ENCODE results near the gene SPEF1. TPM values are rescaled to one million over a fixed set of nuclear protein-coding genes. Genes with fewer than 3 reads are reported as not detected.

The SPEF1 gene
- total RNA-seq, 4 donors from 2014 or later, result not detected

DNA sequence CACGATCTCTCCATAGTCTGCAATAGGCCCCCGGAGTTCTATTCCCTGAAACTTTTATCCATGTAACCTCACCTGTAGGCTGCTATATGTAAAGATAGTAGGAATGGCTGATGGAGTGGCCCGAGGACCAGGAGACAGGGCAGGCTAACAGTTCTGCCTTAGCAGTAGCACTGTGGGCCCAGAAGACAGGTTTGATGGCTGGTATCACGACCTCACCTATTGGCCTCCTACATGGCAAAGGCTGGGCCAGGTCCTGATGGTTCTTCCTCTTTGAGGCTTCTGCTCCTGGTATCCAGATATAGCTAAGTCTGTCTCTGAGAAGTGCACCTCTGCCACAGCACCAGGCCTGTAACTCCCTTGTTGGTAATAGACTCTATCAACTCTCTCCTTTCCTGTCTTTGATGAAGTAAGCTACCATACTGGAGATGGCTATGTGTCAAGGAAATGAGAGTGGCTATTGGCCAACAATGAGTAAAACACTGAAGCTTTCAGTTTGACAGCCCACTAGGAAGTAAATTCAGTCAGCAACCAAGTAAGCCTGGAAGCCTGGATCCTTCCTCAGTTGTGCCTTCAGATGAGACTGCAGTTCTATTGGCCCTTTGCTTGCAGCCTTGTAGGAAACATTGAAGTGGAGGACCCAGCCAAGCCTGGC is 5.7 kb downstream of the SPEF1 start:
- H3K27me3 ChIP-seq, result no peaks in the 10 kb centered on the region
- no peak overlapping the region for H3K4me3 ChIP-seq
- no peaks in the 10 kb centered on the region for H3K36me3 ChIP-seq
- H3K9me3 ChIP-seq, result no peaks in the 10 kb centered on the region
- no peak for DNase-seq (ENCODE audit: low spot score in 2 of 2)
- no peak overlapping the region for H3K27ac ChIP-seq
- TF ChIP-seq EP300 (IDR thresholded peaks at IDR 0.05) (no peak), POLR2A (IDR thresholded peaks at IDR 0.05) (no peak), POLR2AphosphoS5 (IDR thresholded peaks at IDR 0.05) (no peak)
- TF ChIP-seq, protein P1, sequence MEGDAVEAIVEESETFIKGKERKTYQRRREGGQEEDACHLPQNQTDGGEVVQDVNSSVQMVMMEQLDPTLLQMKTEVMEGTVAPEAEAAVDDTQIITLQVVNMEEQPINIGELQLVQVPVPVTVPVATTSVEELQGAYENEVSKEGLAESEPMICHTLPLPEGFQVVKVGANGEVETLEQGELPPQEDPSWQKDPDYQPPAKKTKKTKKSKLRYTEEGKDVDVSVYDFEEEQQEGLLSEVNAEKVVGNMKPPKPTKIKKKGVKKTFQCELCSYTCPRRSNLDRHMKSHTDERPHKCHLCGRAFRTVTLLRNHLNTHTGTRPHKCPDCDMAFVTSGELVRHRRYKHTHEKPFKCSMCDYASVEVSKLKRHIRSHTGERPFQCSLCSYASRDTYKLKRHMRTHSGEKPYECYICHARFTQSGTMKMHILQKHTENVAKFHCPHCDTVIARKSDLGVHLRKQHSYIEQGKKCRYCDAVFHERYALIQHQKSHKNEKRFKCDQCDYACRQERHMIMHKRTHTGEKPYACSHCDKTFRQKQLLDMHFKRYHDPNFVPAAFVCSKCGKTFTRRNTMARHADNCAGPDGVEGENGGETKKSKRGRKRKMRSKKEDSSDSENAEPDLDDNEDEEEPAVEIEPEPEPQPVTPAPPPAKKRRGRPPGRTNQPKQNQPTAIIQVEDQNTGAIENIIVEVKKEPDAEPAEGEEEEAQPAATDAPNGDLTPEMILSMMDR (IDR thresholded peaks at IDR 0.05), result no peak
- peaks cover 18% of the 10 kb centered on the region for H3K4me1 ChIP-seq
- WGBS, result 89% methylated on average over 4 of the region's 4 CpGs

GRCh38 chr20:3771552-3772058 is 9.6 kb downstream of the SPEF1 start:
- no peak for TF ChIP-seq POLR2AphosphoS5 (IDR thresholded peaks at IDR 0.05)
- TF ChIP-seq POLR2A (IDR thresholded peaks at IDR 0.05), result no peak
- TF ChIP-seq, protein P1 (IDR thresholded peaks at IDR 0.05), result no peak
- no peak for TF ChIP-seq EP300 (IDR thresholded peaks at IDR 0.05)

DNA sequence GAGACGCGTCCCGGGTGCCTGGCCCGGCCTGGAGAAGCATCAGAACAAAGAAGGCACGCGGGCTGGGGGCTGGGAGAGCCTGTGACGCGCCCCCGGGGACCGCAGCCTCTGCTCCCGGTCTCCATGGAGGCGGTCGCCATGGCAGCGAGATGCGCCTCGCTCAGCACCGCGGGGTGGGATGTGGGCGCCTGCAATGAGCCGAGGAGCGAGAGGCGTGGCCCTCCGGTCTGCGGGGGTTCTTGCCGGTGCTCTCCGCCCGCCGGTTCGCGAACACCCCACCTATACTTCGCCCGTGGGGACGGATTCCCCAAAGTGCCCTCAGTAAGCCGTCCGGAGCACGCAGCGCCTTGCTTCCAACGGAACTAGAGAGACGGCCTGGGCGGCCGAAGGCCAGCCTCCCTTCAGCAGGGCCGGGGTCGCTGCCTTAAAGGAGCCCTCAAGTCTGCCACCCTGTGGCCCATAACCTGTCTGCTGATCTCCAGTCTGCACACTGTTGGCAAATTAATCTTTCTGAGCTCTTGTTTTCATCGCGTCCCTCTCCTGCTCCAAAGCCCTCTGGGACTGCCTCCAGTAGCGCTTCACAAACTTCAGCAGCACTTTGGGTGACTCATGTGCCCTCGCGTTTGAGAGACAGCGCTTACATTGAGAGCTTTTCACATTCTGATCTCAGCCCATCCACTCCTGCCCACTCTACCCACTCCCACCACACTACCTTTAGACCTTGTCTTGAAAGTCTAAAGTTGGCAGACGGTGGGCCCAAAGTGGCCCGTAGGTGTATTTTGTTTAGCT is 12.7 kb downstream of the SPEF1 start:
- H3K36me3 ChIP-seq, result no peaks in the 10 kb centered on the region
- no peaks in the 10 kb centered on the region for H3K27me3 ChIP-seq
- peak overlapping the region; percentile 83 for H3K27ac ChIP-seq
- DNase-seq (ENCODE audit: low spot score in 2 of 2), result peak in 1 of 2 donors; percentile 88
- peaks cover 39% of the 10 kb centered on the region for H3K4me1 ChIP-seq
- WGBS, result 3% methylated on average over 8 of the region's 51 CpGs
- H3K9me3 ChIP-seq, result no peaks in the 10 kb centered on the region
- H3K4me3 ChIP-seq, result peak overlapping the region; percentile 64
- TF ChIP-seq POLR2A (IDR thresholded peaks at IDR 0.05), result no peak
- TF ChIP-seq POLR2AphosphoS5 (IDR thresholded peaks at IDR 0.05), result peak in 1 of 3 donors; percentile 21
- no peak for TF ChIP-seq EP300 (IDR thresholded peaks at IDR 0.05)
- TF ChIP-seq, protein P1 (IDR thresholded peaks at IDR 0.05), result peak in 1 of 2 donors; percentile 54

More at GRCh38 chr20:3771552-3772058, 9.6 kb downstream of the SPEF1 start:
- Histone ChIP-seq H3K27me3 (no peaks in the 10 kb centered on the region), H3K4me3 (no peak overlapping the region), H3K36me3 (no peaks in the 10 kb centered on the region), H3K9me3 (no peaks in the 10 kb centered on the region), H3K4me1 (peaks cover 25% of the 10 kb centered on the region), H3K27ac (no peak overlapping the region)
- 81% methylated on average over 7 of the region's 7 CpGs for WGBS
- no peak for DNase-seq (ENCODE audit: low spot score in 2 of 2)

DNA sequence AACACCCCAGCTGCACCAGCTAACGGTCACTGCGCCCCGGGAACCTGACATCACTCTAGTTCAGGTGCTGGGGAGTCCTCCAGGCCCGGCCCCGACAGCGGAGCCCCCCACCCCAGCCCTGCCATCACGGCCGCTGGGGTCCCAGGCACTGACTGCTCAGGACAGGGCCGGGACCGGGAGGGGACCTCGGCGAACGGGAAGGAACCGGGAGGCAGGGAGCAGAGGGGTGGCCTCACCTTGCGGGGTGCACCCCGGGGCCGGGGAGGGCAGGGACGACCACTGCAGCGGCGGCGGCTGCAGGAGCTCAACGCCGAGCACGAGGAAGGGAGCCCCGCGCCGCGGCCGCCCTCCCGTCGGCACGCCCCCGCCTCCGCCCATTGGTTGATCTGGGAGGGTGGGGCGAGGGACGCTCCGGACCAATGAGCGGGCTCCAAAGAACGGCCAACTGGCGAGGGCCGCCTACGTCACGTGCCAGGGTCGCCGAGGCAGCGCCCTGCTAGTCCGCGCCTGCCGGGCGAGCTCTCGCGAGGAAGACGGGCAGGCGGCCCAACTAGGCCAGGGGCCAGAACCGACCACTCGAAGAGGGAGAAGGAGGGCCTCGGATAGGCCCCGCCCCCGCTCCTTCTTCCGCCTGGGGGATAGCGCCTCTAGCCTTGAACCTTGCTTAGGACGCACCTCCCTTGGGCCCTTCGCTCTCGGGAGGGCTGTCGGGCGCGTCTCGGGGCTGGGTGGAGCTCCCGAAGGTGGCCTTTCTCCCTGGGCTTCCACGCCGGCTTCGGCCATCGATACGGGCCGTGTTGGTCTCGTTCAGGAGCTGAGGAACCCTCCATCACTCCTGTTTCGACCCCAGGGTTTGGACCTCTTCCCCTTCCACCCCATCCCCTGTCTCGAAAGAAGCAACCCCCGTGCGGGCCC is 13.6 kb downstream of the SPEF1 start, which contains the start of gene ADISSP:
Gene ADISSP, minus strand, starts transcription at position 327 of the 915 bp plus-strand sequence. CDS start 7,653 bp downstream, outside the sequence.
- Histone ChIP-seq H3K36me3 (no peaks in the 10 kb centered on the region), H3K4me3 (peak within 1 kb of the TSS; percentile 64), H3K9me3 (no peaks in the 10 kb centered on the region), H3K27ac (peak within 1 kb of the TSS; percentile 83), H3K27me3 (no peaks in the 10 kb centered on the region), H3K4me1 (peaks cover 39% of the 10 kb centered on the region)
- DNase-seq (ENCODE audit: low spot score in 2 of 2), result peak; percentile 99
- 1% methylated on average over 13 of the region's 80 CpGs for WGBS
- peak in 2 of 3 donors; percentile 29 to 90 for TF ChIP-seq POLR2AphosphoS5 (IDR thresholded peaks at IDR 0.05)
- TF ChIP-seq, protein P1 (IDR thresholded peaks at IDR 0.05), result no peak

Measured in suprapubic skin (tissue), 4 donors.